GM15510 (cell line): ENCODE measurements around the gene YARS2.
A peak's percentile ranks its signal among the peaks of the same experiment; 100 is the strongest.

Experiments used
- POLR2A ChIP-seq: IDR thresholded peaks from 3 replicates; pipeline ENCODE4 v1.6.1; 2011; ENCODE audit warnings: borderline replicate concordance; ENCODE audit not compliant: insufficient read length; ENCODE audit errors: extremely low read depth

The YARS2 gene

DNA sequence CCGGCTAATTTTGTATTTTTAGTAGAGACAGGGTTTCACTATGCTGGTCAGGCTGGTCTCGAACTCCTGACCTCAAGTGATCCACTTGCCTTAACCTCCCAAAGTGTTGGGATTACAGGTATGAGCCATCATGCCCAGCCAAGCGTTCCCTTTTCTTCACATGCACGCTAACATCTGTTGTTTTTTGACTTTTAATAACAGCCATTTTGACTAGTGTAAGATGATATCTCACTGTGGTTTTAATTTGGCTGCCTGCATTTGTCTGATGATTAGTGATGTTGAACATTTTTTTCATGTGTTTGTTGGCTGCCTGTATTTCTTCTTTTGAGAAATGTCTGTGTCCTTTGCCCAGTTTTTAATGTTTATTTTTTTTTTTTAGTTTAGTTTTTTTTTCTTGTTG, 10.2 kb upstream of the YARS2 start:
- no peak for TF ChIP-seq POLR2A

DNA sequence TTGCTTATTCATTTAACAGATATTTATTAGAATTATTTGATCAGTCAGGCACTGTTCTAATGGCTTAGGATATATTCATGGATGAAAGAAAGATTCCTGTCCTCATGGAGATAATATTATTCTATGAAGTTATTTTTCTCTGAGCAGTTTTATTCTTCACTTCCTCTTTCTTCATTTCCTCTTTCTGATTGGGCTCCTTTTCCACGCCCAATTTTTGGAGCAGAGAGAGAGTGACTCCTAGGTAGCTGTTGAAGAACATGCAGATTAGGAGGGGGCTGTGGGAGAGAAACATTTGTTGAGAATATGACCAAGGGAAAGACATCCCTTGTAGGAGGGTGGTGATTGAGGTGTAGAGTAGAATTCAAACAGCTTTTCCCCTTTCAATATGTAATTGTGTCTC, 6.0 kb upstream of the YARS2 start:
- no peak for TF ChIP-seq POLR2A

DNA sequence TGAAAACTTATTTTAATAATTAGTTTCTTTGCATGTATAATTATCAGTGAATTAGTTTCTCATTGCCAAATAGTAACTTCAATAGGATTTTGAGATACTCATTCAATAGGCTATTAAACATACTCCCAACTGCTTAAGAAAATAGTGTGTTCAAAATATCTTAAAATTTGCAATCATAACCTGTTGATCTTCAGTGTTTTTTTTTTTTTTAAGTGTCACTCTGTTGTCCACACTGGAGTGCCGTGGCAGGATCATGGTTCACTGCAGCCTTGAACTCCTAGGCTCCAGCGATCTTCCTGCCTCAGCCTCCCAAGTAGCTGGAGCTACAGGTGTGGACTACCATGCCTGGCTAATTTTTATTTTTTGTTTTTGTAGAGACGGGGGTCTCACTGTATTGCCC, 1.5 kb upstream of the YARS2 start:
- no peak for TF ChIP-seq POLR2A

DNA sequence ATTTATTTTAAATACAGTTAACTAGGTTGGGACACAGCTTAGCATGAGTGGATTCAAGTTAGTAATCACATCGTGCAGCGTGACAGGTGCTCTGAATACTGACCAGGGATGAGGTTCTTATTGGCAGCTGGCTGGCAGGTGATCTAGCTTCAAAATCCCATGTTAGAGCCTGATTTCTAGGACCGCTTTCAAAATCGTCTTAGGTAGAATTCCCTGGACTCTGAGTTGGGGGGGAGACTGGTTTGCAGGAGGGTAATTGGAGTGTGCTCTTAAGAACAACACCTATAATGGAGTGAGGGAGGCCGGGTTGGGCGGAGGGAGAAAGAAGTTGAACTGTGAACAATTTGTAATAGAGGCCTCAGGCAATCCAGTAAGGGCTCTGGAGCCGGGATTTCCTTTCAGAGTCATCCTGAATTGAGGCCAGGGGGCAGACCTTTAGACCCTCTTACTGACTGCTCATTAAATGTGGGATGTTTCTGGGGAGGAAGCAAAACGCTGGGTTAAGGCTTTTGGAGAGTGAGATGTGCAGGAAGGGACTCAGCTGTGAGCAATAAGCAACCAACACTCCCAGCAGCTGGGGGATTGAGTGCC, 874 bp upstream of the YARS2 start:
- TF ChIP-seq POLR2A: no peak

DNA sequence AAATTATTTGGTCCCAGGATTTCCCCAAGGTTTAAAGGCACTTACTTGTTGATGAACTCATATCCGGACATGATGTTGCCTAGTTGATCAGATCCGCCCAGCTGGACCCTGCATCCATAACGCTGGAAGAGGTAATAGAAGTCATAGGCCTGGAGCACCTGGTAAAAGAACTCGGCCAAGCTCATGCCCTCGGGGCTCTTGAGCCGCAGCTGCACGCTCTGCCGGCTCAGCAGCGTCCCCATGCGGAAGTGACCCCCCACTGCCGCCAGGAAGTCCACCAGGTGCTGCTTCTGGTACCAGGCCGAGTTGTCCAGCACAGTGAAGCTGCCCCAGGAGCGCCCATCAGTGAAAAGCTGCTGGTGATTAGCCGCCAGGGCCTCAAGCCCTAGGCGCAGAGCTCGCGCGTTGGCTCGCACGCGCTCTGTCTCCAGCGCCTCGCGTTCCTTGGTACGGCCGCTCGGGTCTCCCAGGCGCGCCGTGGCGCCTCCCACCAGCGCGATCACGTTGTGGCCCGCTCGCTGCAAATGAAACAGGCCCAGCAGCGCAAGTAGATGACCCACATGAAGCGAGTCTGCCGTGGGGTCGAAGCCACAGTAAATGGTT, 545 bp downstream of the YARS2 start:
- TF ChIP-seq POLR2A: peak; percentile 36

DNA sequence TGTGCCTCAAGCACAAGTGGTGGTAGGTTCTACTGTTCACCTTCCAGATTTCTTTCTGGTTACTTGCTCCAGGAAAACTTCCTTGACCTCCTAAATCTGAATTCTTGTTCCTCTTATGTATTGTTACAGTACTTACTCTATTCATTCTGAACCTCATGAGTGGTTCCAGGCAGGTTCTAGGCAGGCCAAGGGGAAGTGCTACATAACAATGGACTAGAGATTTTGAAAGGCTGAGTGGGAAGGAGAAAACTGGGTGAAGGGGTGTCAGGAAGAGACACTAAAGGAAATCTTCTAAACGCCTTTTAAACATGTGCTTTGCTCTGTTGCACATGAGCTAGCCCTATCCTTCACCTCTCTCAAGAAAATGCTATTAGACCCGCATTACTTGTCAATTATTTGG, 1.6 kb downstream of the YARS2 start:
- no peak for TF ChIP-seq POLR2A

DNA sequence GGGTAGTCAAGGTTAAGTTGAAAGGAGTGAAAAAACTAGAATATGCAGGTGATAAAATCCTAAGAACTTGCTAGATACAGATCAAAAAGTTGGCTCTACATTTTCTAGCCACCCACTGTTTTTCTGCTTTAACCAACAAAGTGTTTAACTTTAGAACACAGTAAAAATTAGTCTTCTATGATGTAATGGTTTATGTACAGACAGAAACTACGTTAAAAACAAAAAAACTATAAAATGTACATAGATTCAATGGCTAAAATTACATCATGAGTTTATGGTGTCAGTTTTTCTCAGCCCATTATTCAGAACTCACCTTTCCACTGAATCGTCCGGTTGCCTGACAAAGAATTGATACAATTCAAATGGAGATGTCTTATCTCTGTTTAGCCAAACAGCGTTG, 2.1 kb downstream of the YARS2 start:
- TF ChIP-seq POLR2A: no peak

DNA sequence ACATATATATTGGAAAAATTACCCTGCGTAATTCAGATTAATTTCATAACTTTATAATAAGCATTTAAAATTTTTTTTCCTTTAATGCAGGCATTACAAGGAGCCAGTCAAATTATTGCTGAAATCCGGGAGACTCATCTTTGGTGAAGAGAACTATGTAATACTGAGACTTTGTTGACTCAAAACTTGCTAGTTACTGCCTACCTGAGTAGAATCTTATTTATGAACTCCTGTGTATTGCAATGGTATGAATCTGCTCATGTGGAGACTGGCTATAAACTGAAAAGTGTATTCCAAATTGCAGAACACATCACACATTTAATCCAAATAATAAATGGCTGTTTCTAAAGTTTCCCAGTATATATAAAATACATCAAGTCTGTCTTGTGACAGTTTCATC, 12.4 kb downstream of the YARS2 start:
- no peak for TF ChIP-seq POLR2A

DNA sequence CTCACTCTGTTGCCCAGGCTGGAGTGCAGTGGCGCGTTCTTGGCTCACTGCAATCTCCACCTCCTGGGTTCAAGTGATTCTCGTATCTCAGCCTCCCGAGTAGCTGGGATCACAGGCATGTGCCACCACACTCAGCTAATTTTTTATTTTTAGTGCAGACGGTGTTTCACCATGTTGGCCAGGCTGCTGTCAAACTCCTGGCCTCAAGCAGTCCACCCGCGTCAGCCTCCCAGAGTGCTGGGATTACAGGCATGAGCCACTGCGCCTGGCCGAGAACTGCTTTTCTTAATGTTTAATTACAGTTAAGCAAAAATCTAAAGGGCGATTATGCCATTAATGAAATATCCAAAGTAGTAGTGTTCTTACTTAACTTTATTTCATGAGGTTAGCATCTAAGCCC, 13.6 kb downstream of the YARS2 start:
- TF ChIP-seq POLR2A: no peak

DNA sequence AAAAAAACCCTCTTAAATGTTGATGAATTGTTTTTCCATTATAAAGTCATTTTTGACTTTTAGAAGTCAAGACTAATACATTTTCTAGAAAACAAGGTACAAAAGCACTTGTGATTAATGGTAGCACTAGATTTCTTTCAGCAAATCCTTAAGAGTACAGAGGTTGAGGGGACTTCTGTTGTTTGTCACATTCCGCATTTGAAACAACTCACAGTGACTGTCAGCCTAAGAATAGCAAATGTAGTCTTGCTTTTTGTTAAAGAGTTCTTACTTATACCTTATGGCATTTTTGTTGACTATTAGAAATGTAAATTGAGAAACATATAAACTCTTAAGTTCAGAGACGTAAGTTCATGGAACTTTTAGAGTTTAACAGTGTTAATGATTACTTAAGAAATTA, 16.4 kb downstream of the YARS2 start:
- TF ChIP-seq POLR2A: no peak

DNA sequence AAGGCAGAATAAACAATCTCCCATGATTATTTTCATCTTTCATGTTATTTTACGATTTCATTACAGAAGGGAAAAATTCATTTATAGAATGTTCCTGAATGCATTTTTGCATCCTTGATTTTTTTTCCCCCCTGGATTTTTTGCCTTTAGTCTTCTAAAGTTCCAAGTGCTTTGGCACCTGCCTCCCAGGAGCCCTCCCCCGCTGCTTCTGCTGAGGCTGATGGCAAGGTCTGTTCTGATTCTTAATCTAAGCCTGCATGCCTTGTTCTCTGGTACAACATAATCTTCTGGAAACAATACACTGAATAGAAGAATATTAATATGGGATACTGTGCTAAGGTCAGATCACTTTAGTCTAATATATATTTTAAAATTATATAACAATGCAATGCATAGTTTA, 18.0 kb downstream of the YARS2 start:
- TF ChIP-seq POLR2A: no peak

DNA sequence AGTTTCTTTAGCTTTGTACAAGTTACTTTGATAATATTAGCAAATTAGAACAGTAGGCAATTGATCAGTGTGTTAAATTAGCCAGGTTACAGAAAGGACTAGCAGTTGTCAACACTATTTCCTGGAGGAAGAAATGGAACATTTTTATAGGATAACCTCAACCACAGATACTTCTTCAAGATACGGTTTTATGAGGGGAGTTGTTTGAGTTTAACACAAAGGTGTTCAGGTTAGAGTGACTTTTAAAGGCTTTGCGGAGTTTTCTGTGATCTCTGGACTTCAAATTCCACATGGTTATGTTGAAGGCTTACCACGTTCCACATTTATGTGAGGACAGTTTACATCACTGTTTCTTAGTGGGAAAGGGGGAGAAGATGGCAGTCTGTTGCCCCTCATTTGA, 19.3 kb downstream of the YARS2 start:
- no peak for TF ChIP-seq POLR2A

DNA sequence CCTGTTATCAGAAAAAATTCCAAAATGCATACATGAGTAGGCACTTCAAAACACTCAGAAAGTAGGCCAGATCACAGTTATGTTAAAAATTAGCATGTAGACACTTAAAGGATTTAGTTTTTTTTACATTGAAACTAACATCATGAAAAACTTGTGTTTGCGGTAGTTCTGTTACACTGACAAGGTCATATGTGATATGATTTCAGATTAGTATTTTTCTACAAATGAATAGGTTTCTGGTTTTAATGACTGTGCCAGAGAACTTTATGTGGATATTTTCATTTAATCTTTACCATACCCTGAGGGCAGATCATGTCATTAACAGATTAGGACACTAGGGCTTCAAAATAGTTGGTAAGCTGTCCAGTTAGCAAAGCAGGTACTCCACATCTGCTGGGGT, 20.7 kb downstream of the YARS2 start:
- no peak for TF ChIP-seq POLR2A

DNA sequence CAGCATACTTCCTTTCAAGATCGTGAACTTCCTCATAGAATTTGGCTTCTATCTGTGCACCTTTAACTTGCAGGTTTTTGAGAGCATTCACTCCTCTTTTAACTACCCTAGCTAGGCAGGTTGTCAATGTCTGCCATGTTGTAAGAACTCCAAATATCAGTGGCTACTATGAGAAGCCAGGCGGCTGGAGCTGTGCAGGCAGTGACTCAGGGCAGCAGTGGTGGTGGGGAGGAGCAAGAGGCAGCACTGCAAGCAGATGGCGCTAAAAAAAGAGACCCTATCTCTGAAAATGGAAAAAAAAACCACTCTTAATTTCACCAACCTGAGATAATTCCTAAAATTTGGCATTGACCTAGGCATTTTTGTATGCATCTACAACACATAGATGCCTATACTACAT, 28.5 kb downstream of the YARS2 start:
- no peak for TF ChIP-seq POLR2A

DNA sequence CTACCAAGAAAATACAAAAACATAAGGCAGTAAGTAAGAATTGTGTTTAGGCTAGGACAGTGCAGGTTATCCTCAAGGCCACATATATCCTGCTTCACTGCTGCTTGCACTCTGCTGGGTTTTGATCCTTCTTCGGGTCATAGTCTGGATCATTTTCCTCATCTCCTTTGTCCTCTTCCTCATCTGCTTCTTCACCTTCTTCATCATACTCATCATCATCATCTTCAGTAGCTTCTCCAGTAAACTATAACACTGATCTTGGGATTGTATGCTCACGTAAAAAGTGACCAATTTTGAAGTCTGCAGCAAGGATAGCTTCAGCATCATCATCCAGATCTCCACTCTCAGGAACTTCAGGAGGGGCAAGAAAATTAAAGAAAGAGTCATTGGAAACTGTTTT, 29.4 kb downstream of the YARS2 start:
- no peak for TF ChIP-seq POLR2A

DNA sequence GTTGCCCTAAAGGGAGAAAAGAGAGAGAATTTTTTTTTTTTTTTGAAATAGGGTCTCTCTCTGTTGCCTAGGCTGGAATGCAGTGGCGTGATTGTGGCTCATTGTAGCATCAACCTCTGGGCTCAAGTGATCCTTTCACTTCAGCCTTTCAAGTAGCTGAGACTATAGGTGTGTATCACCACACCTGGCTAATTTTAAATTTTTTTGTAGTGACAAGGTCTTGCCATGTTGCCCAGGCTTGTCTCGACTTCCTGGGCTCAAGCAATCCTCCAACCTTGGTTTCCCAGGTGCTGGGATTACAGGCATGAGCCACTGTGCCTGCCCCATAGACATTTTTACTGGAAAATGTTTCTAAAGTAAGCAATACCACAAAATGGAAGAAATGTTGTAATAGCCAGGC, 36.8 kb downstream of the YARS2 start:
- TF ChIP-seq POLR2A: no peak

DNA sequence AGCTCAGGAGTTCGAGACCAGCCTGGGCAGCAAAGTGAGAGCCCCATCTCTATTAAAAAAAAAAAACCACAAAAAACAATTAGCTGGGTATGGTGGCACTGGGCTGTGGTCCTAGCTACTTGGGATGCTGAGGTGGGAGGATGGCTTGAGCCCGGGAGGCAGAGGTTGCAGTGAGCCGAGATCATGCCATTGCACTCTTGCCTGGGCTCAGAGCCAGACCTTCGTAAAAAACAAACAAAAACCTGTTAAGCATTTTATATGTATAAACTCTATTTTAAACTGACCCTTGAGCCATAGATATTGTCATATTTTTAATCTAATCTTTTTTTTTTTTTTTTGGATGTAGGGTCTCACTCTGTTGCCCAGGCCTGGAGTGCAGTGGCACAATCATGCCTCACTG, 40.9 kb downstream of the YARS2 start:
- TF ChIP-seq POLR2A: no peak
